OCI-M2 (cell line): ENCODE results near the gene EFL1.

Source experiments
- DNase-seq: peaks from one replicate; lab custom pipeline; 2025; ENCODE audit not compliant: unreplicated experiment; lab: John Stamatoyannopoulos, UW

EFL1 gene

DNA sequence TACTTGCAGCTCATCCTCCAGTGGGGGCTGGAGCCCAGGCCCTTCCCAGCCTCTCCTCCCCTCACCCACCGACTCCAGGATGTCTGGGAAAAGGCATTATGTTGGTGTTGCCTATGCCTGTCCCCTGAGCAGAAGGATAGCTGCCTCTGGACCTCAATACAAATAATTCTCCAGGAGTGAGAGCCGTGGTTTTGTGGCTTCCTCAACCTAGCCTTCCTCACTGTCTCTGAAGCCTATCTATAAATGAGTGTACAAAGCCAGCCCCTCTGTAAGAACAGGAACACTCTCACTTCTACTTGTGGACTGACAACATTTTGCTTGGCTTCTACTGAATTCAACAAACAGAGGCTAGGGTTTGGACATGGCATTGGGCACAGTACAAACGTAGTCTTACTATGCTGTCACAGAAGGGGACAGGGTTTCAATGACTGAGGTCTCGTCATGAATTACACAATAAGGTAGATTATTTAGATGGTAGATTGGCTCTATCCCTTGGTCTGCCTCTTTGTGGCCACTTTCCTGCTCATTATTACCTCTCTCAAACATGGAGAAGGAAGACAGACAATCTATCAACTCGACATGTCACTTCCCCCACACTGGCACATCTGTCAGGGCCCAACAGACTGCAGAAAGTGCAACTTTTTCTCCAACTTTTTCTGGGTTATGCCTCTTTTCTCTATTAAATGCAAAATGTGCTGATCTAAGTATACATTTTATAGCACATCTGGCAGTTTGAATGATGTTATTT, 134.0 kb downstream of the EFL1 start:
- no peak for DNase-seq

DNA sequence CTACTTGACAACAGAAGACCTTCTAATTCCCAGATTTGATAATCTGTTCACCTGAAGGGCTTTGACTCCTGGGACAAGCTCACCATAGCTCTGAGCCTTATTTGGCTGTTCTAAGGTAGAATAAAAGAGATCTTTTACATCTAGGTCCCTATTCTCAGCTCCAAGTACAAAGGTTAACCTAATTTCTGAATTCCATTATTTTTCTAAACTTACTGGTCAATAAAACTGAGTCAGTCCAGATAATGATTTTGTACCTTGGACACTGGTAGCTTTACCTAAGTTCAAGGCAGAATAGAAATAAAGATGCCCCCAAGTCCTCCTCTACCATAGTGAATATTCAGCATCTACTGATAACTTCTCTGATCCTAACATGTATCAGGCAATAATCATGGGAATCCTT, 135.0 kb downstream of the EFL1 start:
- no peak for DNase-seq

DNA sequence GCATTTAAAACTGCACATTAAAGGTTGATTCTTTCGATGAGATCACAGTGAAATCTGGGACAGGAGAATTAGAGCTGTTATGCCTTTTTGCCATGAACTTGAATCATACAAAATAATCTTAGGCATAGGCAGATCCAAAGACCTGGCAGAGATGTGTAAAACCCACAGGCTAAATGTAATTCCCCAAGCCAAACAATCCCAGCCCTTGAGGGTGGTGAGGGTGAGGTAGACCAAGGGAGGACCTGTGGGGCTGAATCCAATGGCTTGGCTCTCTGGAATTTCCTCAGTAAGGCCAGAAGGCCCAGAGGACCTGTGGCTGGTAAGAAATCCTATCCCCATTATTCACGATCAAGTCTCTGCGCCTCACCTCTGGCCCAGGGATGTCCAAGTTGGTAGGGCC, 136.2 kb downstream of the EFL1 start:
- no peak for DNase-seq

DNA sequence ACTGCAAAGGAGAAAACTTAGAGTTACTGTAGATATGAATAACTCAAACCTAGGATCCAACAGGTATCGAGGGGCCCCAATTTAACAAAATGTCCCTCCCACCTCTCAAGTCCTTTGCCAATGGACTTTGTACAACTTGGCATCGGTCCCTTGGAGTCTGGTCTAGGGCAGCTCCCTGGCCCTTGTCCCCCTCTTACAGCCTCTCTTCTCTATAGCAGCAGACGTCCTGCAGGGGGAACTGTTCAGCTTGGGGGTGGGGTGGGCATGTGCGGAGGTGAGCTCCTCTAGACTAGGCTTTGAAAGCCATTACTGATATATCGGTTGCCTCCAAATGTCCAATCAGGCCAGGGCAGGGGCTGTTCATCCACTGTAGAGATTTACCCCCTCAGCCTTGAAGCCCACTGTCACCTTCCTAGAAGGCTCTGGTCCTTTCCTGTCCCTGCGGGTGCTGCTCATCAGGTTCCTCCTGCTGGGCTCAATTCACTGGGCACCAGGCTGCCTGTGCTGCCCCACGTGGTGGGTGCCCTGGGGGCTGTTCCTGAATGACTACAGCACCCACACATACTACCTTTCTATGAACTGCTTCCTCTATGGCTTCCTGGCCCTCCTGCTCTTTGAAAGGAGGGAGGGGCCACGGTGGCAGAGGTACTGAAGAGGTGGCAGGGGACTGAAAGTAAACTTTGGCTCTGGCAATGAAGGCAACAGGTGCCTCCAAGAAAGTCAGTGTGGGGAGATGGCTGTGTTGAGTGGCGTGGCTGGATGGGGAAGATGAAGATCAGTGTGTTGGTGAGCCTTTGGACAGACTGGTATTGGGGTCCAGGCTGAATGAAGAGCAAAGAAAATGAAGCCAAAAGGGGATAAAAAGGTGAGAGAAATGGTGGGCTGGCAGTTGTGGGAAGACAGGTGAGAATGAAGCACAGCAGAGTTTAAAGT, 137.9 kb downstream of the EFL1 start:
- DNase-seq, result no peak

DNA sequence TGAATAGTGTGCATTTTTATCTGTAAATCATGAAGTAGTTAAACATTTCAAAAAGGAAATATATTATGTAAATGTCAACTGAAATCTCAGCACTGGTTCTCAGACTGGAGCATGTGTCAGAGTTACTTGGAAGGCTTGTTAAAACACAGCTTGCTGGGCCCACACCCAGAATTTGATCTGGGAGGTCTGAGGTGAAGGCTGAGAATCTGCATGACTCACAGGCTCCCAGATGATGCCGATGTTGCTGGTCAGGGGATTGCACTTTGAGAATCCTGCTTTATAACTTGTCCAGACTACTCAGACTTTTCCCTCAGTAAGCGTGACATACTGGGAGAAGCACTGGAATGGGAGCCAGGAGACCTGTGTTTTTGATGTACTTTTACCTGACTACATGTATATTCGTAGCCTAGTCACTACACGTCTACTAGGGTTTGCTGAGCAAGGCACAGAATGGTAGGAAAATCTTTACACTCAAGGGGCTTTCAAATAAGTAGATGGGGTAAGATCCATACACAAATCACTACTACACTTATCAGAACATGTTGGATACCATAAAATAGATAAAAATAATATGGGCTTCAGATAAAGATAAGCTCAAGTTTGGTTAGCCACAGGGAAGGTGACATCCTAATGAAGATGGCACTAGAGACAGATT, 139.7 kb downstream of the EFL1 start:
- no peak for DNase-seq

DNA sequence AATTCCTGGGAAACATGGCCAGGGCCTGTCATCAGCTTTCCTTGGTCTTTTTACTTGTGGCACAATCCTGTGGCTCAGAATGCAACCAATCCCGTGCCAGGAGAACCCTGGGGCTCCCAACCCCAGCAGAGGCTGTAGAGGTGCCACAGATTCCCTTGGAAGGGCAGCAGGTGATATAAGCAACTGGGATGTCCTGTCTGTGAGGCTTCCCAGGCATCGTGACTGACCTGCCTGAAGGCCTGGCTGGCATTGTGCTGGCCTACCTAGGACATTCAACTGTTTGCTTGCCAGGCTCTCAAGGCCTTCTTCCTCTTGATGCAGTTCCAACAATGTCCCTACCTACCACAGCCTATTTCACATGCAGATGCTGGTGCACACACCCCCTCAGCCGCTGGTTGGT, 144.5 kb downstream of the EFL1 start:
- no peak for DNase-seq

DNA sequence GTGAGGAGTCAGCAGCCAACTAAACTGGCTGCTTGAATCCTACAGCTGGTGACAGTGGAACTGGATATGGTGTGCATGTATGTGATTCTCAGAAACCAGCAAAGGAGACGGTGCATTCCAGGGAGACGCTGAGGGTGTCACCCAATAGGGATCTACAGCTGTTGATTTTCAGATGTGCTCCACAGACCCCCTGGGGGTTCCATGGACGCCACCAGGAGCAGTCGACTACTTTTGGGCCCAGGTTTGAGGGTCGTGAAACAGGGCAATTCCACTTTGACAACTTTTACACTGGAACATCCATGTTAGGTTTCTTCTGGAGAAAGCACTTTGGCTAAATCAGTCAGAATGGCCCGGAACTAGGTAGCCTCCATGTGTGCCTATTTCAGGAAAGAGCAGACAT, 145.2 kb downstream of the EFL1 start:
- no peak for DNase-seq

DNA sequence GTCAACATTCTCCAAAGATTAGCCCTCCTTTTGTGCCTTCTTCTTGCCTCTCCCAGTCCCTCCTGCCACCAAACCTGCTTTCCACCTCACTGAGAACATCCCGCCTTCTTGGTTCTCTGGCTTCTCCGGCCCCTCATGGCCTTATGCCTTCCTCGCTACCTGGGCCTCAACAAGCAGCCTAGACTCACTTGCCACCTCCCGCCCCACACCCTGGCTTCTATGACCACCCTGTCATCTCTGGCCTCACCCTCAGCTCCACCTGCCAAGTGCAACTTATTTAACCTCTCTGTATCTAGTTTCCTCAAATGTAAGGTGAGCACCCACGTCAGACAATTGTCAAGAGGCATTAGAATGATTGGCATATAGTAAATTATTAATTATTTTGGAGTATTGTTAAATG, 147.9 kb downstream of the EFL1 start:
- DNase-seq, result no peak

DNA sequence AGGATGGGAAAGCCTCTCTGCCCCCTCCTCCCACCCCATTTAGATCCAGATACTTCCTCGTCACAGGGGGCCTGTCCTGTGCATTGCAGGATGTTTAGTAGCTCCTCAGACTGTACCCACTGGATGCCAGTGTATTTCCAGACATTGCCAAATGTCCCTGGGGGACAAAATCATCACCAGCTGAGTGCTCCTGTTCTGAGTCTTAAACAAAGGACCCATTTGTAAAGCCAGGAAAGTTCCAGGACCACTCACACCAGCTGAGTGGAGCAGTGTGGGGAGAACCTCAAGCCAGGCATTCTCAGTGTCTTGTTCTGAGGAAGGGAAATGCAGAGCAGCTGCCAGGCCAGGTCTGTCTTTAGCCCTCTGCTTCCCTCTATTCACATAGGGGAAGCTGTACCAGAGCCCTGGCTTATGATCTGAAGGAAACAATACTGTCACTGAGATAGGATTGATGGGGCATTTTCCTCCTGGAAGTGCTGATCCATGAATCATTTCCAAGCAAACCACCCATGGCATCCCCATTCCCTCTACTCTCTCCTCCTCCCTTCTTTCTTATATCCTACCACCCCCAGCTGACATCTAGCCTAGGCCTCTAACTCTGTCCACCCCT, 149.3 kb downstream of the EFL1 start:
- no peak for DNase-seq

DNA sequence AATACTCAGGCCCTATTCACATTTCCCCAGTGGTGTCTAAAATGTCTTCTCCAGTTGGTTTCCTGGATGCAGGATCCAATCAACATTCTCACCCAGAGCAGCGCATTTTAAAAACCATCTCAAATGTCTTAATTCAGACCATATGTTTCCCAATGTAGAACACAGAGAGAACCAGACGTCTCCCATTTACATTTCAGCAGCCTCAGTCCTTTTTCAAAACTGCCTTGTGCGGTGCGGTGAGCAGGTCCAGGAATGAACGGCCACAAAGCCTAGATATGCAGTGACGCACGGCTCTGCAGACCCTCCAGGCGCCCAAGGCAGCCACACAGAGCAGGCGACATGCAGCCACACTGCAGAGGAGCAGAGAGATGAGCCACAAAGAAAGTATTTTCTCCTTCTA, 150.6 kb downstream of the EFL1 start:
- no peak for DNase-seq

DNA sequence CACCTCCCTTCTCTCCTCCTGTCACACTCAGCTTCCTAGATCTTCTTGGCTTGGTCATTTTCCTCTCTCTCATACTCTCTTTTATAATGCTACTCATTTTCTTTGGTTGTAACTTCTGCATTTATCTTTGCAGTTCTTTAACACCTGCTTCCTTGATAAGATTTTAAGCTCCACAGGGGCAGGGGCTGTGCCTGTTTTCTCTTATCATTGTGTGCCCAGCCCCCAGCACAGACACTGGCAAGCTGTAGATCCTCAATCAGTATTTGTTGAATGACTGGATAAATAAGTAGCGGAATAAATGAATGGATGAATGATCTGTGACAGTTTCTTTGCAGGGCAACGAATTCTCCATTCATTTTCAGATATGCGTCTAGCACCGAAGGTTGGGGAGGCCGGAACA, 152.4 kb downstream of the EFL1 start:
- DNase-seq, result no peak

DNA sequence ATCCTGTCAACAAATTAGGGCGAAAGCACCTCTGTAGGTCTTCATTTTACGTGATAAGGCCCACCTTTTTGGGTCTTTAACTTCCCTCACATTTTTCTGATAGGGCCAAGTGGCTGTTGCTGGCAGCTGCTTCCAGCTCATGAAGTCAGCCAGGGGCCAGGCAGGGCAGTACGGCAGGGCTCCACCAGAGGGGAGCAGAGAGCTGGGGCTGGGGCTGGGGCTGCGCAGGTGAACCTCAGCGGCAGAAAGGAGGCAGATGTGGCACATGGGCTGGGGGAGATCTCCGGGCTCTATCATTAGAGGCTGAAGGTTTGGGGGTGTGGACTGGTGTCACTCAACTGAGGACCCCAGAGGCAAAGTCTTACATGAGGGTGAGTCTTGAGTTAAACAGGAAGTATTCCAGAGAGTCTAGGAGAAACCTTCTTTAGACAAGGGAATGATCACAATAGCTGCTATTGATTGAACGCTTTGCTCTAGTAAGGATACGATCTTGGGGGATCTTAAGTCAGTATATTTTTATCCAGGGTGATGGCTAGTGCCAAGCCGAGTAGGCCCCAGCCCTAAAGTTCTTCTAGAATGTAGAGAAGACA, 153.9 kb downstream of the EFL1 start:
- DNase-seq, result no peak

DNA sequence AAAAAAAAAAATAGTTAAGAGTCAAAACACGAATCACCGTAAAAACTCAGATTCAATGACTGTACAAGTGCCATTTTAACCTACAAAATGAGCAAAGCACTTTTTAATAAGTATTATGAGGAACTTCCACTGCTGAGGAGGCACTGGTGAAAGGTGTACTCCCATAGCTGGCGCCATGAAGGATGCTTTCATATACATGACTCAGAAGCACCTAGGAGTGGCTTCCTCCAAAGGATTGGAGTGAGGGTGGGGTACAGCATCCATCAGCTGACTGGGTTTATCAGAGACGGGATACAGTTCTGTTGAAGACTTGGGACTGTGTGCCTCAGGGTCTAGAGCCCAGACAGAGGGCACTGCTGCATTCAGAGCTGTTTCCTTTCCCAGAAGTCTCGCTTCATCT, 155.9 kb downstream of the EFL1 start:
- no peak for DNase-seq

DNA sequence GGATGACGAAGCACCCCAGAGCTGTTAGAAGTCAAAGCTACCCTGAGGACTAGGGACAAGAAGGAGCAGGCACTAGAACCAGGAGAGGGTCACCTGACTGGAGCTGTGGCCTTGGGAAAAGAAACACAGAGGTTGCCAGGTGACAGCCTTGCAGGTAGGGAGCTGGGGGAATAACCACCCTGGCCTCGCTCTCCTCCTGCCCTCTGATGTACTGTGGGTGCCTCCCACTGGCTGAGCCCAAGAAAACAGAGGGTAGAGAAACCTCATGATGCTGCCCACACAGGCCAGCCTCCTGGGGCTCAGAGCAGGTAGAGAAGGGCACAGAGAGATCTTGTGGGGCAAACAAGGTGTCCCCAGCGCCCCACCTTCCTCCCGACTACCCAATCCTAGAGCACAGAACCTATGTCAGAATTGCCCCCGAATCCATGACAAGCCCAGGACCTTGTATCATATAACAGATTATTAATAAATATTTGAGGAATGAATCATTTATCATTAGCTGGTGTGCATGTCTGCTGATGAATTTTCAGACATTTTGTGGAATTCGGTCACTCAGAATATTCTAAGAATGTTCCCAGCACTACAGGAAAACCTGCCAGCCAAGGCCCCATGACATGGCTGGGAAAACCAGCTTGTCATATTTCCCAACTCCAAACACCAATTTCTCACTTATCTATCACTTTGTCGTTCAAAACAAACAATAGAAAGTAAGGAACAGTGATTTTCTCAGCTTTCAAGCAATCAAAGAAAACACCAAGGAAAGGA, 156.9 kb downstream of the EFL1 start:
- DNase-seq, result no peak

DNA sequence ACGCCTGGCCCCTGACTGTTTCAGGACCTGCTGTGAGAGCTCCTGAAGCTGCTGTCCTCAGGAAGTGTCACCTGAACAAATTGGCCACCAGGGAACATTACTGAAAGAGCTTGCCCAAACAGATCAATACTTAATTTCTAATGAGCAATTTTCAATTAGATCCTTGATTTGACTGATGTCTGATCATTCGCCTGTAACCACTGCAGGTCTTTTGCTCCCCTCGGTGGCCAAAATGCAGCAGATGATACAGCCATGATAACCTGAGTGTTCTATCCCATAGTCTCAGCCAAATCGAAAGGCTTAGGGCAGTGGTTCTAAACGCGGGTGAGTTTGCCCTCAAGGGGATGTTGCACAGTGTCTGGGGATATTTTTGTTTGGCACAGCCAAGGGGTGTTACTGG, 159.1 kb downstream of the EFL1 start:
- no peak for DNase-seq

DNA sequence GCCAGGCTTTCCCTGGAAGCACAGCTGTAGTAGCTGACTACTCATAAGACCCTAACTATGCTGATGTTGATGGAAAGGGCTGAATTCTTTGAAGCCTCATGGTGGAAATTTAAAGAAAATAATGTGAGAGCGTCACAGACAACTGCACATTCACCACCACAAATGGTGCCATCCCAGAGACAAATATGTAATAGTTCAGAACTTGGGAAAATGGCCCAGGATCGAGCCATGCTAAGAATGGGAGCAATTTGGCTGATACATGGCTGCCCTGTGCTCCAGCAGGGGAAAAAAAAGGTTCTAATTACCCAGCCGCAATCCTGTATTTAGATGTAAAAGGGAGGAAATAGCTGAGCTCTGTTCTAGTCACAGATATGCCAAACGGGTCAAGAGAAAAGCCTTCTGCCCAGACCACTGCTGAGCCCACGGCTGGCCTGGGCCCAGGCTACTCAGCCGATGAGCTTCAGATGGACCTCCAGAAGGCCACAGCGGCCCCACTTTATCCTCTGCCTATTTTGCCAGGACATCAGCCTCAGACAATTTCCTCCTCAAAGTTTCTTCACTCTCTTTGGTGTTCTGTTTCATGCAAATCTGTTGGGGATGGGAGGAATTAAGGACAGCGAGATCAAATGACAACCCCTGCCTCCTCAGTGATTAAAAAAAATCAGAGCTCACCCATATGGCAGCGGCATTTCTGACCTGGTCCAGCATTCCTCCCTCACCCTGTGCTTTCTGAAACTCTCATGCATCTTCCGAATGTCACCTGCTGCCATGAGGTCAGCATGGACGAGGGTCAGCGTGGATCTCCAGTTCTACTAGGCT, 162.2 kb downstream of the EFL1 start:
- DNase-seq, result no peak

DNA sequence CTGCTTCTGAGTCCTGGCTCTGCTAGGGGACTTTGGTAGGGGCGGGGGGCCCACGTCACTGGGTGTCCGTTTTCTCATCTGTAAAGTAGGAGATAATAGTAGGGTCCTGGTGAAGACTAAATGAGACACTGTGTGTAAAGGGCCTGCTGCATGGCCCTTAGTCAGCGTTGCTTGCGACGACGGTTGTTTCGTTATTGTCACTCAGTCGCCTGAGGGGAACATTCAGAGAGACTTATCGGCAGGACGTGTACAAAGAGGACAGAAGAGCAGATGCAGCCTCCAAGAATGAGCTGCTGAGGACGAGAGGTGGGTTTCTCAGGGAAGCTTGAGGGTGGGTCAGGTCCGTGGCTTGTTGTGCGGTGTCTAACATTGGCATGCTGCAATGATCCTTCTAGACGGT, 163.9 kb downstream of the EFL1 start:
- no peak for DNase-seq

DNA sequence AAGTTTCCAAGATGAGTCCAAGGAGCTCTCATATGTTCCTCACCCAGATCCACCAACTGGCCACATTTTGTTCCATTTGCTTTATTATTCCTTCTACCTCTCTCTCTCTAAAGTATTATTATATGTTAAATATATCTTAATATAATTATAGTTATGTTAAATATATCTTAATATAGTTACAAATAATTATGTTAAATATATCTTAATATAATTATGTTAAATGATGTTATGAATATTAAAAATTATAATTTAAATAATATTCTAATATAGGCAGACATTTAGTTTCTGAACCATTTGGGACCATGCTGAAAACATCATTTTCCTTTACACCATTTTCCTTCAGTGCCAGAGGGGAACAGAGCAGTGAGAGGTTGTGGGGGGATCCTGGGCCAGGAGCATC, 166.7 kb downstream of the EFL1 start:
- DNase-seq, result no peak

DNA sequence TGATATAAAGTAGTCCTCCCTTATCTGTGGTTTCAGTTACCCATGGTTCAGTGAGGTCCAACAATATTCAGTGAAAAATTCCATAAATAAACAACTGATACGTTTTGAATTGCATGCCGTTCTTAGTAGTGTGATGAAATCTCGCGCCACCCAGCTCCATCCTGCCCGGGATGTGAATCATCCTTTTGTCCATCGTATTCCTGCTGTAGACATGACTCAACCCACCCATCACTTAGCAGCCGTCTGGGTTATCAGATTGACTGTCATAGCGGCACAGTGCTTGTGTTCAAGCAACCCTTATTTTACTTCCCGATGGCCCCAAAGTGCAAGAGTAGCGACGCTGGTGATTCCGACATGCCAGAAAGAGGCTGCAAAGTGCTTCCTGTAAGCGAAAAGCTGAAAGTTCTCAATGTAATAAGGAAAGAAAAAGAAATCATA, 168.7 kb downstream of the EFL1 start:
- no peak for DNase-seq
